Measurements from ENCODE around the gene PDIK1L.

The PDIK1L gene

DNA sequence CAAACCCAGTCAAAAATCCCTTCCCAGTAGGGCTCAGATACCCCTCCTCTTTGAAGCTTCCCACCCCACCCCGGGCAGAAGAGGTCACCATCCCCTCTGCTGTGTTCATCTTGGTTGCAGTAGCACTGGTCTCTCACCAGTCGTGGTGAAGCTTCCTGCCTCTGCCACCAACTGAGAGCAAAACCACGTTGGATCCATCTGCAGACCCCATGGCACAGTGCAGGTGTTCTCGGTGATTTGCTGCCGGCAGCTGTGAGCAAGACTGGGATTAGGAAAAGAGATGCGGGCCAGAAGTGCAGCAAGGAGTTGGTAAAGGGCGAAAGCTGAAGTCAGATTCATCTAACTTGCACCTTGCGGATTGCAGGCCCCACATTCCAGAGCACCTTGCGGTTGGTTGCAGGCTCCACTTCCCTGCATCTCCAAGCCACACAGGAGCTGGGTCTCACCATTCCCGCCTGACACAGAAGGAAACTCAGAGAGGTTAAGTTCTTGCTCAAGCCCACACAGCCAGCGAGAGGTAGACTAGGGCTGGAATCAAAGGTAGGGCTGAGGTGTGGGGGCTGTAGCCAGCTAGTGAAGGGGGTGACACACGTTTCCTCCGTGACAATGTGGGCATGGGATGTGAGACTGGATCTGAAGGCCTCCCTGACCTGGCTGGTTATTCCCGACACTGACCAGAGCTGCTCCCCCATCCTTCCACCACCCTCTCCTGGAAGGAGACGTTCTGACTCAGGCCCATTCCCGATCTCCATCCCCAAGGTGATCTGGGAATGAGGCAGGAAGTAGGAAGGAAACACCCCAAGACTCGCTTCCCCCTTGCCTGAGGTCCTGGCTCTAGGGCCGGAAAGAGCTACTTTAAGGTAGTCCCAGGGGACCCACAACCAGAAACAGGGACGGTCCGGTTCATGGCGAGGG lies 44.0 kb downstream of the PDIK1L start:
- DNase-seq (ENCODE audit: low spot score), result no peak

DNA sequence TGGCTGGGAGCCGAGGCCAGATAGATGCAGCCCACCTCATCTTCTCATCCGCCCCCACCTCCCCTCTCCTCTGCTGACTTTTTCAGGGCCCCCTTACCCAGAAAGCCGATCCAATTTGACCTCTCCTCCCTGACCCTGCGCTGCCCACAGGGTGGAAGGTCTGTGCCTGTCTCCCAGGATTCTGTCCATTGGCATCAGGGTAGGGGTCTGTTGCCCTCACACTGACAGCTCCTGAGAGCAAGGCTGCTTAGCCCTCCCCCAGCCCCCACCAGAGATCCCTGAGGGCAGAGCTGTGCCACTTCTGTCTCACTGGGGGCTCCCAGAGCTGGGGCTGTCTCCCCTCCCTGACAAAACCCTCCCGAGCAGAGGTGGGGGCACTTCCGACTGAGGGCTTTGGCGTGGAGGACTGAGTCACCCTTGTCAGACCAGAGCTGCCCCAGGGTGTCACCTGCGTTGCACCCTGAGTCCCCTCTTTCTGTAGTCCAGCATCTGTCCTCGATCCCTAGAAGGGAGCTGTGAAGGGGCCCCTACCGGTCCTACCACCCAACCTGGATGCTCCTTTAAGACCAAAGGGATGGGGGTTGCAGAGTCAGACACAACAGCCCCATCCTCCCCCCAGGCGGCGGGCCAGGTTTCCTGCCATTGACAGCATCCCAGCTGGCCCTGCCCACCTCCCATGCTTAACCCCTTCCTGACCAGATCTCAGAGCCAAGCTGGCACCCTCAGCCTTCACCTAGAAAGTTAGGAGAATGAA lies 44.8 kb downstream of the PDIK1L start:
- no peak for DNase-seq (ENCODE audit: low spot score)

DNA sequence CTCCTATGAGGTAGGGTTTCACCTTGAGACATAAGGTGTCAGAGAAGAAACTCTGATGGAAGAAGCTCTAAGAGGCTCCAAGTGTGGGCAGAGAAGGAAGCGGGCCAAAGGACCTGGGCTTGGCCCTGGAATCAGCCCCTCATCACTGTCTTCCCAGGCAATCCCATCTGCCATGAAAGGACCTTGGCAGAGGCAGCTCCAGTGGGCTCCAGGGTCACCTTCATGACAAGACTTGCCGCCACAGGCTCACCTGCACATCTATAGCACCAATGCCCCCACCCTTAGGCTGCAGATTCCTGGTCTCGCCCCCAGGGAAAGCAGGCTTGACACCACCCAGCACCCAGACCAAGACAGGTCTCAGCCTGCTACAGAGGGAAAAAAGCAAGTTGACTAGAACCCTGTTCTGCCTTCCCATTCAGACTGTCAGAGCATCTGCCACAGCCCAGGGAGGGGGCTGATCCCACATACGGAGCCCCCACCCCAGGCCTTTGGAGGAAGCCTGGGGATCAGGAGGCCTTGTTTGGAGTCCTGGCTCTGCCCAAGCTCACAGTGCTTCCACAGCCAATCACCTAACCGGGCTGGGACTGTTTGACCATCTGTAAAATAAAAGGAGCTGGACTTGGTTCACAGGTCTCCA lies 46.8 kb downstream of the PDIK1L start:
- DNase-seq (ENCODE audit: low spot score), result no peak

DNA sequence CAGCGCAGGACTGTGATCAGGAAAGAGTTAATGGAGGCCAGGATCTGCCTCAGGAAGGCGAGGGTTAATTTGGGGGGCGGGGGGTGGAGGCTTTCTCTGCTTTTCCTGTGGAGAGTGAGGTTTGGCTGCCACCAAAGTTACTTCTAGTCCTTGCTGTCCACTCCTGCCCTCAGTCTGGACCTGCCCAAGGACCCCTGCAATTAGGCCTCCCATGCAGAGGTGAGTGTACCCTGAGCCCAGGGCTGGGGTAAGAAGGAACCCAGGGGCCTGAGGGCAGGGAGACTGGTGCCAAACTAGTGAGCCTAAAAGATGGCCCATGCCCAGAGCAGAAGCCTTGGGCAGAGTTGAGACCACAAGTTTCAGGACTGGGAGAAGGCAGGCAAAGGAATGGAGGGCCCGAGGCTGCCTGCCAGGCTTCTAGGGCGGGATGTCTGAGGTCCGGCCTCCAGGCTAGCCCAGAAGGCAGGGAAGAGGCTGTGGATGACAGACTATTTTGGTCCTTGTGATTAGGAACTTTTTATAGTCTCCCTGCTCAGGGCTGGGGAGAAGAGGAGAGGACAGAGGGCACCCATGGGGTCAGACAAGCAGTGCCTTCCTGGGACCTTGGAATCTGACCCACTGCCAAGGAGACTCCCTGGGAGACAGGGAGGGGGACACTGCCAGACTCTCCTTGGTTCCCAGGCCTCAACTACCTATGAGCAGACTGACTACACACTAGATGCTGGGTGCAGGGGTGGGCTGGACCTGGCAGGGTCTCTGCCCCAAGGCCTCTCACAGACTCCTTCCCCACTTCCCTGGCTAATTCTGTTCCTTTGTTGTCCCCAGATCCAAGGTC lies 47.5 kb downstream of the PDIK1L start, which contains the start of gene FAM110D:
TSS of gene FAM110D (plus strand) at position 172 of the 835 bp plus-strand sequence. CDS start 2,213 bp downstream, outside the sequence.
- no peak for DNase-seq (ENCODE audit: low spot score)

DNA sequence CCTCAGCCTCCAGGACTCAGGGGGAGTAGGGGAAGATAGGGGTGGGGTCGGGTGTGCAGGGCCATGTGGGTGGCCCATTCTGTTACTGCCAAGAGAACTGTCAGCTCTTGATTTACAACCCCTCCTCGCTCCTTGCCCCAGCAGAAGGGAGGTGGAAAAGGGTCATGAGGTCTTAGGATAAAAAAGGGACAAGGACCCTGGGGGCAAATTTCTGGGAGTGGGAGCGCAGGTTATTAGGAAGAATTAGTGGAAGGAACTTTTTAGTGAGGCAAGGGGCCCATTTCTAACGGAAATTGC lies 48.1 kb downstream of the PDIK1L start:
- DNase-seq (ENCODE audit: low spot score), result no peak

DNA sequence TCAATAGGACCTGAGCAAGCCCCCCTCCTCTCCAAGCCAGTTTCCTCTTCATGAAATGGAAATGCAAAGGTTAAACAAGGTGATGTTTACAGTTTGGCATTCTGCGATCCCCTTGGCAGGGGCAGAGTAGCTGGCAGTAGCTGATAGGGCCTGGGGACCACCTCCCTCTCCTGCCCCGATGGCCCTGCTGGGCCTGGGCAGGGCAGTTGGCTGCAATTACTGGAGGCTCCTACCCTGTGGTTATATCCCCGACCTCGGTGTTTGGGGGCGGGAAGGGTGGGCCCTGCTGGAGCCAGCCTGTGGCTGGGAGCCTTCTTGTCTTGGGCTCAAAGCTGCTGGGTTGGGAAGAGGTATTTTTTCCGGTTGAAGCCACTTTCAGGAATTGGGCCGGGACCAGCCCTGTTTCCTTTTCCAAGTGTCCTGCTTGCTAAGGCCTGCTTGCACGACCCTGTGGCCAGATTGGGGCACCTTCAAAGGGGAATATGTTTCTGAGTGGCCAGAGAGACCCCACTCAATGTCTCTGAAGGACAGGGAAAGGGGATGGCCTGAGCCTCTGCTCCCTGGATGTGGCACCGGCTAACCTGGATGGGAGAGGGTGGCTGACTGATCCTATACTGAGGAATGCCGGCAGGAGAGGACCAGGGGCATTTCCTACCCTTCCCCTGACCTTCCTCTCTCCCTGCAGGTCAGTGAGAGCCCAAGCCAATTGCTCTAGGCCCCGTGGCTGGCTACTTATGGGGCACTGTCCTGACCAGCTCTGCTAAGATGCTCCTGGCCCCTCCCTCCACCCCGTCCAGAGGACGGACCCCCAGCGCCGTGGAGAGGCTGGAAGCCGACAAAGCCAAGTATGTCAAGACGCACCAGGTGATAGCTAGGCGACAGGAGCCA lies 49.1 kb downstream of the PDIK1L start:
- DNase-seq (ENCODE audit: low spot score), result no peak

DNA sequence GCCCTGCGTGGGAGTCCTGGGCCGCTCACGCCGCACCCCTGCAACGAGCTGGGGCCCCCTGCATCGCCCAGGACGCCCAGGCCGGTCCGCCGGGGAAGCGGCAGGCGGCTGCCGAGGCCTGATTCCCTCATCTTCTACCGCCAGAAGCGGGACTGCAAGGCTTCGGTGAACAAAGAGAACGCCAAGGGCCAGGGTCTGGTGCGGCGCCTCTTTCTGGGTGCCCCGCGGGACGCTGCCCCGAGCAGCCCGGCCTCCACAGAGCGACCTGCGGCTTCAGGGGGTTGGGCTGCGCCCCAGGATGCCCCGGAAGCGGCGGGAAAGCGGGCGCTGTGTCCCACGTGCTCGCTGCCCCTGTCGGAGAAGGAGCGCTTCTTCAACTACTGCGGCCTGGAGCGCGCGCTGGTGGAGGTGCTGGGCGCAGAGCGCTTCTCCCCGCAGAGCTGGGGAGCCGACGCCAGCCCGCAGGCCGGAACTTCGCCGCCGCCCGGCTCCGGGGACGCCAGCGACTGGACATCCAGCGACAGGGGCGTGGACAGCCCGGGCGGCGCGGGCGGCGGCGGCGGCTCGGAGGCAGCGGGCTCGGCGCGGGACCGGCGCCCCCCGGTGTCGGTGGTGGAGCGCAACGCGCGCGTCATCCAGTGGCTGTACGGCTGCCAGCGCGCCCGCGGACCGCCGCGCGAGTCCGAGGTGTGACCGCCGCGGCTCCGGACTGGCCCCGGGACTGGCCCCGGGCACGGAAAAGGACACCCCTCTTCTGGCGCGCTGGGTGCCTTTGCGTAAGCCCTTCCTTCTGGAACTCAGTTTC lies 50.0 kb downstream of the PDIK1L start:
- DNase-seq (ENCODE audit: low spot score), result peak; percentile 27

DNA sequence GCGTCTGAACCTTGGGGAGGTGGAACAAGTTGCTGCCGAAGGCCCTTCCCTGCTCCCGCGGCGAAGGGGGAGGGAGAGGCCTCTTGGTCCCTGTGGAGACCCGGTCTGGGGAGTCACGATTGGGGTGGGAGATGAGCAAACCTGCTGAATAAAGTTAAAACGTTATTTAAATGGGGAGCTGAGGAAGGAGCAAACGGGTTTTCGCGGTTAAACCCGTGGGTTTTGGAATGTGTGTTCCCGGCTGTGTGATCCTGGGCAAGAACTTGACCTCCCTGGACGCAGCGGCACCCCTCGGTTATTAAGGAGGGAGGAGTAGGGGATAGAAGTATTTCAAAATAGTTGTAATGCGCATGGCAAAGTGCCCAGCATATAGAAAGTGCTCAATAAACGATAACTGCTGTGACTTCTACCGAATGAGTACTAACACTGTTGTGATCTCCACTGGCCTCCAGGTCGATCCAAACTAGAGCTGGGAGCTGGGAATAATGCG lies 50.6 kb downstream of the PDIK1L start:
- DNase-seq (ENCODE audit: low spot score), result no peak

DNA sequence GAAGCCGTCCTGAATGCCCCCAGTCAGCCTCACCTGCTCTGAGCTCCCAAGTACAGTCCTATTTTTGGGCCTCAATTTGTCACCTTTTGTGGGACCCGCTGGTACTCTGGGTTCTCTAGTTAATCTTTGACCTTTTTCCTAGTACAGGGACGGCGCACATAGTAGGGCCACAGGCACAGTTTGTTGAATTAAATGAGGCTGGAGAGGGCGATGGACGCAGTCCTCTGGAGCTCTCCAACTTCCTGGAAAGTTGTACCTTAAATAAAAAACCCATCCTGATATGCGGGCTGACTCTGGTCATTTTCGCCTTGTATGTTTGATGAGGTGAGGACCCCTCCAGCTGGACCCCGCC lies 52.0 kb downstream of the PDIK1L start:
- DNase-seq (ENCODE audit: low spot score), result no peak

DNA sequence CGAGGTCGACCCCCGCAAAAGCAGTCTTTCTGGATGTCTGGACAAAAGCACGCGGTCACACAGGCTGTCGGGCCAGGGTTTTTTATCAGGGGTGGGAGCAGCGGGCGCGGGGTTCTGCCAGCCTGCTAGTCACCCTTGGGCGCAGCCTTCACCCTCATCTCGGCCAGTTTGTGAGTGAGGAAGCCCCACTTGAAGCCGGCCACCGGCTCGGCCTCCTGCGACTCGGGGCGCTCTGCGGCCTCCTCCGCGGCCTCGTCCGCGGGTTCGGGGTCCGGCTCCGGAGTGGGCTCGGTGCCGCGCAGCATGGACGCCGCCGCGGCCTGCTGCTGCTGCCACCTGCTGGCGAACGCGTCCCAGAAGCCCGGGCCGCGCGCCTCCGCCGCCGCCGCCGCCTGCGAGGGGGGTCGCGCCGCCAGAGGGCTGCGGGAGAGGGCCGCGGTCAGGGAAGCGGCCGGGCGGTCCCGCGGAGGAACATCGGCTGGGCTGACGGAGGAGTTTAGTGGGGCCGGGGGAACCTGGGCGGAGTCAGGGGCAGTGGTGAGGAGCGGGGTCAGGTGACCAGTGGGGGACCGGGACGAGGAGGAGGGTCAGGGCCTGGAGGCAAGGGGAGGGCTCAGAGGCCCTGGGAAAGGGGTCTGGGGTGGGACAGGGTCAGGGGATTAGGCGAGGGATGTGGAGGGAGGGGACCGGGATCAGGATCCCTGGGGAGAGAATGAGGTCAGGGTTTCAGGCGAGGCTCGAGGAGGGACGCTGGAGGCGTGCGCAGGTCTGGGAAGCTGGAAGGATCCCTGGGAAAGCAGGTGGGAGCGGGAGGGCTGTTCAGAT lies 52.6 kb downstream of the PDIK1L start:
- peak; percentile 28 for DNase-seq (ENCODE audit: low spot score)

DNA sequence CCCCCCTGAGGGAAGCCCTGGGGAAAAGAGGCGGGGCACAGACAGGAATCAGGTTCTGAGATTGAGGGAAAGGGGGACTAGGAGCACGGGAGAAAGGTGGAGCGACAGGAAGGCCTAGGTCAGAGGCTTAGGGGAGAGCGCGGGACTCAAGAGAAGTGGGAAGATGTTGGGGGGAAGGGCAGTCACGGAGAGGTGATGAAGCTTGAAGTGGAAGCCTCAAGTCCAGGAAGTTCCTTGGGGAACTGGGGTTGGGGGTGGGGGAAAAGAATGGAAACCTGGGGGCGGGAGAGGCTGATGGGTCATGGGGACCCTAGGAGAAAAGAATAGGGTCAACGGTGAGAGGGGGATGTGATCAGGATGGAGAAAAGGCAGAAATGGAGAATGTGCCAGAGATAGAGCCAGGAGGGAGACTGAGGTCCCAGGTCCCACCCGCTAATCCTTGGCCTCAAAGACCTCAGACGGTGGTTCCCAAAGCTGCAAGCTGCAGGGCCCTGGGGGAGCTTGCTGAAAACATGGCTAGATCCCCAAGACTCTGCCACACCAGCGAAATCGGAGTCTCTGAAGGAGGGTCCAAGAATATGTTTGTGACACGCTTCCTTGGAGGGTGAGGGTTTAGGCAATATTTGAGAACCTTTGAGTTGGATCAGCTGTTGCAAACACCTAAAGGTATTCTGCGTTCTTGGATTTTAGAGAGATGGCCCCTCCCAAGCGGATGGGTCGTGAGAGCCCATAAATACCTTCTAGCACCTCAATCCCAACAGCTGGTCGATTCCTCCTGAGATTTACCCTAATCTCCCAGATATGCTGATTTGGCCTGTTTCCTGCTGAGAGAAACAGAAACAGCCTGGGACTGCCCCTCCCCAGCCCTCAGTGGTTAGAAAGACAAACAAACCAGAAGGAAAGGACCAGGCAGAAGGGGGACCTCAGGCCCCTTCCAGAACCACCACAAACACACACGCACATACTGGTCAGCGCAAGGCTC lies 53.5 kb downstream of the PDIK1L start:
- DNase-seq (ENCODE audit: low spot score), result no peak

DNA sequence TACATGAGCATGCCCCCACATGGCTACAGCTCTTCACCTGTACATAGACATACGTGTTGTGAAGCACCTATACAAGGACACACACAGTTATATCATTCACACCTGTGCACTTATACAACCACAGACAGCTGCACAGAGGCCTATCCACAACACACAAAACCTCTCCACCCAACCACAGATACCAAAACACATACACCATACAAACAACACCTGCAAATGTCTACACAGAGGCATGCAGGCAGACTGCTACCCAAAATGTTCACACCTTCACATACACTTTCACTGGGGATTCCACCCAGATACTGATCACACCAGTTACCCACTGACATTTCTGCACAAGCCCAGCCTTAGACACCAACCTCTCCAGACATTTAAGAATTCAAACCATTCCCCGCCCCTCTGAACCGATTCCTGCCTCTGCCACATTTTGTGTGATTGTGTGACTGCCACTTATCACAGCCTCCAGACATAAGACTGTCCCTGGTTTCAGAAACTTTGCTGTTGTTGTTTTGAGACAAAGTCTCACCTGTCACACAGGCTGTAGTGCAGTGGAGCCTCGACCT lies 55.2 kb downstream of the PDIK1L start:
- no peak for DNase-seq (ENCODE audit: low spot score)

DNA sequence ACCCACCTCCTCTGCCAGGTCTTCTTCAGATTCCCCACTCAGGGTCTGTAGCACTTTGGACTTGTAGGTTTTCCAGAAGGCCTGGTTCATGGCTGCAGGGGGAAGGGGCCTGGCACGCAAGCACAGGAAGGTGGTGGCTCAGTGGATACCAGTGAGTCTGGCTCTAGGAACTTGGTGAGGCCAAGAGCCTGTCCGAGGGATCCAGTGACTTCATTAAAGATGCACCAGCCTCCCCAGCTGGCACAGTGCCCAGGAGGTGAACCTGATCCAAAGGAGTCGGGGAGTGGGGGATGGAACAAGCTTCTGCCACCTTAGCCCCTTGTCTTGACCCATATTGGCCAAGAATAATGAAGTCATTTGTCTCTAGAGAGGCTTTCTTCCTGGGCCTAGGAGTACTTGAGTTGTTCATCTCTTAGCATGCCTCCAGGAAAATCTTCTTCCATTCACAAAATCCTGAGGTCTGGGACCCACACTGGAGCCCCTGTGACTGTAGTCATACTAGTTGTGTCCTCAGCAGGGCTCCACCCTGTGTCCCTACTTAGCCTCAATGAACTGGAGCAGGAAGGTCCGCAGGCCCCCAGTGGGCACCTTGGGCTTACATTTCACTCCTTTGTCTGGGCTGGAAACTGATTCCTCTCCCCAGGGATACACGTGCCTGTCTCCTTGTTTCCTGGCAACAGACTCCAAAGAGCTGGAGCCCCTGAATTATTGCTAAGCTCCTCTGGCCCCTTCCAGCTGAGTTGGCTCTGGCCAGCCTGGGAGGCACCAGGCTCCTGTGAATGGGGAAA lies 57.0 kb downstream of the PDIK1L start, which contains the start of gene C1orf232:
TSS of gene C1orf232 (minus strand) at position 554 of the 788 bp plus-strand sequence. CDS start at position 90, 464 bp downstream.
- DNase-seq (ENCODE audit: low spot score), result no peak

DNA sequence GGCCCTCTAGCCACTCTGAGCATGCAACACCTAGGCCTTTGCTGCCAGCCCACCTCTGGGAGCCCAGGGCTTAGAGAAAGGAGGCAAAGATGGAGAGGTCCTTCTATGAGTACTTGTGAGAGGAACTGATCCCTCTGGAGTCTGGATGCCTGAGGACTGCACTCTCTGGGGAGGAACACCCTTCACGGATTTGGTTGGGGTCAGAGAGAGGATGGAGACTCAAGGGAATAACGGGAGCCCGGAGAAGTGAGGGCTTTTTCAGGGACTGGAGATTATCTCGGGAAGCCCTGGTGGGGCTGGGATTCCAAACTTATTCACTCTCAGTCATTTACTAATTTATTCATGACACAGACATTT lies 57.6 kb downstream of the PDIK1L start:
- no peak for DNase-seq (ENCODE audit: low spot score)

DNA sequence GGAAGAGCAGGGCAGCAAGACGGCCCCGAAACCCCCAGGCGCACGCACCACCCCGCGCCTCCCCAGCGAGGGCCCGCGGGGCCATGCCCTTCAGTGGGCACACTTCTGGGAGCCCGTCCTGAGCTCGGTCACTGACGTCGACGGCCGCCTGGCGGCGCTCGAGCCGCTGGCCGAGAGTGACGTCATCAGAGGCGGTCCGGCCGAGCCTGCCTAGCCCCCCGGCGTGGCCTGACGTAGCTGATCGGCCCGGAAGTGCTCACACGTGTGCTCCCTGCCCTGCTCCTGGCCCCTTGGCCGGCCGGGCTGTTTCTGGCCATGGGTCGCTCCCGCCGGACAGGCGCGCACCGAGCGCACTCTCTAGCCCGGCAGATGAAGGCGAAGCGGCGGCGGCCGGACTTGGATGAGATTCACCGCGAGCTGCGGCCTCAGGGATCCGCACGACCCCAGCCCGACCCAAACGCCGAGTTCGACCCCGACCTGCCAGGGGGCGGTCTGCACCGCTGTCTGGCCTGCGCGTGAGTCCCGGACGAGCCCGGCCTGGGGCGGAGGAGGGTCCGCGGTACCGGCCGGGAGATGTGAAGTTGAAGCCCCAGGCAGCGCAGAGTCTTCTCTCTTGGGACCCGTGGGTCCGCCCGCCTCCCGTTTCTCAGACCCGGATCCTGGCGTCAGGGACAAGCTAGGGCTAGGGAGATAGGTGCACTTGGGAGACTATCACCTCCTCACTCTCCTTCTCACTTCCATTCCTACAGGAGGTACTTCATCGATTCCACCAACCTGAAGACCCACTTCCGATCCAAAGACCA lies 58.2 kb downstream of the PDIK1L start, which contains the start of gene ZNF593:
TSS of gene ZNF593 (plus strand) at position 240 of the 803 bp plus-strand sequence. CDS start at position 316, 76 bp downstream.
- DNase-seq (ENCODE audit: low spot score), result peak; percentile 93

DNA sequence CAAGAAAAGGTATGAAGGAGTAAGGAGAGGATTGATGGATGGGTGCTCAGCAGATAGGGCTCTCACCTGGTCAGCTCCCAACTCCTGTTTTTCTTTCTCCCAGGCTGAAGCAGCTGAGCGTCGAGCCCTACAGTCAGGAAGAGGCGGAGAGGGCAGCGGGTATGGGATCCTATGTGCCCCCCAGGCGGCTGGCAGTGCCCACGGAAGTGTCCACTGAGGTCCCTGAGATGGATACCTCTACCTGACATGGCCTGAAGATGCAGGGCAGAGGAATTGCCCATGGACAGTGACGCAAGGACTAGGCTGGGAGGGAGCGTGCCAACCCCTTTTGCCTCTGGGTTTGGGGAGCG lies 58.8 kb downstream of the PDIK1L start:
- no peak for DNase-seq (ENCODE audit: low spot score)
